SW 1271 (cell line): Measurements from ENCODE around the gene SFT2D1.

Experiments
- DNase-seq, 2 experiments: peaks; one replicate each; lab custom pipeline; 2025; lab: John Stamatoyannopoulos, UW

Gene SFT2D1

DNA sequence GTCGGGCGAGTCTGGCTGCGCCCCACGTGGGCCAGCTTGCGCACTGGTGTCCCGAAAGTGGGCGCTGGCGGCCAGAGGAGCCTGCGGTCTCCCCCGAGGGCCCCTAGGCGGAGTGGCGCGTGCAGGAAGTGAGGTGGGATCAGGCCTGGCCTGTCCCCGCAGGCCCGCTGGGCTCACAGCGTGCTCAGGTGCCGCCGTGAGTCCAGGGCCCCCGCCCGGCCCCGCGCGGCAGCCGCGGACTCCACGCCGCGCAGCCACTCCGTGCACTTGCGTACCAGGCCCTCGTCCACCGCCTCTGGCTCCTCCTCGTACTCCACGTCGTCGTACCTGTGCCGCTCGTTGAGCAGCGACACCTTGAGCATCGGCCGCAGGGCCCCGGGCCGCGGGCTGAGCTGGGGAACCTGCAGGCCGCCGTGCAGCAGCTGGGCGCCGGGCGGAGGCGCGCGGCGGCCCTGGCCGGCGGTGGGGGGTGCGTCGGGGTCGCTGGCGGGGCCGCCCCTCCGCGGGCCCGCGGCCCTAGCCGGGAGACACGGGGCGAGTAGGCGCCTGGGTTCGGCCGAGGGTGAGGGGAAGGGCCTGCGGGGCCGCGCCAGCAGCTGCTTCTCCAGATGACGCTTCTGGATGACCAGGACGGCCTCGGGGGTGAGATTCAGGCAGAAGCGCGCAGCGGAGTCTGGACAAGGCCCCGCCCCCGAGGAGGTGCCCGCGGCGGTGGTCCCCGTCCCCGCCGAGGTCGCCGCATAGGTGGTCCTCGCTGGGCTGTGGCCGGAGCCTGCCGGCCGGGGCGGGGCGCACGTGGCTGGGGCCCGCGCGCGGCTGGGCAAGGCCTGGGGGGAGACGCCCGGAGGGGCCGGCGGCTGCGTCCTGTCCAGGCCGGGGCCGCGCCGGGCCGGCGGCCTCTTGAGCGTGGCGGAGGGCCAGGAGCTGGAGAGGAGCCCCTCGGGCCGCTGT, 35.0 kb downstream of the SFT2D1 start:
- no peak for DNase-seq

DNA sequence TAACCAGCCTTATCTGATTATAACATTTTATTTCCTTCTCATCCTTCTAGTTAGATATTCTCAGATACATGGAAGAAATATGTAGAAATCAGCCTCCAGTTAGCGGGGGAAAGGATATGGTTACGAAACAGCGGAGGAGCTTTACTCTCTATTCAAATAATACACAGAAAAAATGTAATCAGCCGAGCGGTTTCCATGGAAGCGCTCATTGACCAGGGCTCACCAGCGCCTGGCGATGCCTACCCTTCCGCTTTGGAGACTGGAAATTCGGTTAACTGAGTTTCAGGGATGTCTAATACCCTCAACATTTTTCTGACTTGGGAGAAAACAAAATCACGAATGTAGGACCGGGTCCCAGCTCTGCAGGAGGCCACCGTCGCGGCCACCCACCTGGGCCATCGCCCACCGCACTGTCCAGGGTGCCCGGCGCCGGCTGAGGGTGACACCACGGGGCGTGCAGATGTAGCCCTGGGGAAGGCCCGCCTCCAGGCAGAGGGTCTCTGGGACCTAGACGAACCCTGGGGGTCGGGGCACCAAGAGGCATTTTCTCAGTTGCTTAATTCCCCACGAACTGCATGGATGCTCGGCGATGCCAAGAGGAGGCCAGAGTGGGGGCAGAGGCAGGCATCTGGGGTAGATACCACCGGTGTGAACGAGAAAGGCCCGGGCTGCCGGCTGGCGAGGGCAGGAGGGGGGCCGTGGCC, 35.8 kb downstream of the SFT2D1 start:
- DNase-seq: no peak

DNA sequence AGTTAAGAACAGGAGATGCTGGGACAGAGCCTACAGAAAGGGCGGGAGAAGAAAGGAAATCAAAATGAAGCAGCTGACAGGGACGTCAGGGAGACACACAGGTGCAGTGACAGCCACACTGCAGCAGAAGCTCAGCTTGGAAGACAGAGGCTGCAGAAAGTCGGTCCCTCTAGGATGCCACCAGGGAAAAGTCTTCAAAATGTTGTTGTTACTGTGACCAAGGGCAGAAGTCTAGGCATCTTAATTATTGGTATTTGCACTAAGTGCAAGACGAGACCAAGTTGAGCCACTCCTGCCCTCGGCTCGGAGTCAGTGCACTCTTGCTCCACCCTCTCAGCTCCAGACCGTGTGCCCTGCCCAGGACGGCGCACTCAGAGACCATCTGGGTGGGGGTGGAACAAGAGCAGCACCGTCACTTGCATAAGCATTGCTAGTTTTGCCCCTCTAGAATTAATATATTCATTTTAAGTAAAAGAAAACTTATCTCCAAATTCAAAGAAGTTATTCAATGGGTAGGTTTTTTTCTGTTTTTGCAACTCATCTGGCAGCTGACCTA, 36.7 kb downstream of the SFT2D1 start:
- no peak for DNase-seq

DNA sequence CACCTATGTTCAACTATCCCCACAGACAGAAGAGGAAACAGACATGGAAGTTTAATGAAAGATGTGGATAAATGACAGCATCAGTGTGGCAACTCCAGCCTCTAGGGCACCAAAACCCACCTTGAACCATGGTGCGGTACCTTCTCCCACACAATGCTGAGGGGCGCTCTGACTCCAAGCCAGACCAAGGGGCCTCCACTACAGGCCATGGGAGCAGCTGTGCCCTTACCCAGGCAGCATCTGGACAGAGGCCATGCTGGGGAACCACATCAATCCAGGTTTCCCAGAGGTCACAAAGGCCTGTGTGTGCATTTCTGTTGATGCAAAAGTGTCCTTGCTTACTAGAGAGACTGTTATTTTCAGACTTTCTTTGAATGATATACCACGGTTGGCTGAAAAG, 38.2 kb downstream of the SFT2D1 start:
- DNase-seq: no peak

DNA sequence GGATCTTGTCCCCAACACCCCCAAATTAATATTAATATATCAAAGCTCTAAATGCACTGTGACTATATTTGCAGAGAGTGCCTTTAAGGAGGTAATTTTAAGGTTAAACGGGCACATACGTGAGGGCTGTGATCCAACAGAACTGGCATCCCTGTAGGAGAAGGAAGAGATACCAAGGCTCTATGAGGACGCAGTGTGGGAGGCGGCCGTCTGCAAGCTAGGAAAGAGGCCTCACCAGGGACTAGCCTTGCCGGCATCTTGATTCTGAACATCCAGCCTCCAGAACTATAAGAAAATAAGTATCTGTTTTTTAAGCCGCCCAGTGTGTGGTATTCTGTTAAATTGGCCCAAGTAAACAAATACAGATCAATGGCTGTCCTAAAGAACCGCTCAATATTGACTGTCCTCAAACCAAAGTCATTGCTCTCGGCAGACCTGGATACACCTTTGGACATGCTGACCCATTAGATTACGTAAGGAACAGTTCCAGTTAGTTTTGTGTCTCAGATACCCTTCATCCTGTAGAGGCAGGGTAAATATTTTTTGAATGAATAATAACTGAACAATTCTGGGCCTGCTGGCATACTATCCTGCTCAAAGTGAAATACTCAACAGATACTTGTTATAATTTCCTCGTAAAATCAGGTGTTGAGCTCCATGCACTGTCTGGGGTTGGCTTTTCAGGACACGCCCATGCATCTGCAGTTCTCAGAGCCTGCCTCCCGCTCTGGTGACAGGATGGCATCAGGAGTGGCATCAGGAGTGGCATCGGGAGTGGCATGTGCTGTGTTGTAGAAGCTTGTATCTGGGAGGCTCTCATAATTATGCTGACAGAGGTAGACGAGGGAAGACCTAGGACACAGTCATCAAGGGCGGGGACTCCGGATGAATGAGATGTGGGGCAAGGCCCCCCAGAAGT, 40.5 kb downstream of the SFT2D1 start:
- no peak for DNase-seq

DNA sequence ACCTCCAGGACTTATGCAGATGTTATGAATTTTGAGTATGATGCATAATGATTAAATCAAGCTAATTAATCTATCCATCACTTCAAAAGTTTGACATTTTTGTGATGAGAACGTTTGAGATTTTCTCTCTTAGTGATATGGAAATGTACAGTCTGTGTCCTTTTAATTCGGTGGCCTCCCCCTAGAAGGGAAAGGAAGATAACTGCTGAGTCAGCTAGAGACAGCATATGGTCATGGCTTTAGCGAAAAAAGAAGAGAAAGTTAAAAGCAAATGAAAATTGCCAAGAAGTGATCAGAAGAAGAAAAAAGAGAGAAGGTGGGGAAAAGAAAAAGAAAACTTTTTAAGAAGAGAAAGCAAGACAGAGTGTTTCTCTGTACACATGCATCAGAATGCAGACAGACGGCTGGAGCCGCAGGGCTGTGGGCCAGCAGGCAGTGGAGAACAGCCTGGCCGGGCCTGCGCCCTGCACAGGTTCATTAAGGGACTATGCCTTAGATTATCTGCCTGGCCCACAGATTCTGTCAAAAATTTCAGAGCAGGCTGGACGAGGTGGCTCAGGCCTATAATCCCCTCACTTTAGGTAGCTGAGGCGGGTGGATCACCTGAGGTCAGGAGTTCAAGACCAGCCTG, 41.9 kb downstream of the SFT2D1 start:
- no peak for DNase-seq

DNA sequence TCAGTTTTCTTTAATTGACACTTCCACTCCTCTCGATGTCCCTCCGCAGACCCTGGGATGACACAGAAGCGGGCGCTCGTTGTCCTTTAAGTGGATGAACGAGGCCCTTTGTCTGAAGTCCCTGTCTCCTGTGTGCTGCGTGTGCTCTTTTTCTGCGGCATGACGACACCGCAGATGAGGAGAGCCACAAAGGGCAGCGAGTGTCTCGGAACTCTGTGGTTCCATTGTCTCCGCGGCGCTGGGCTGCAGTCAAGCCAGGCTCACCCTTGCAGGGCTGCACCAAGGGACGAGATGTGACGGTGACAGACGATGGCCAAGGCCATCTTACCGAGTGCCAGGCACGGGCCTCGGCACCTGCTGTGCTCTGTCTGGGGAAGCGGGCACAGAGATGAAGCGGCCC, 44.7 kb downstream of the SFT2D1 start:
- DNase-seq: no peak

DNA sequence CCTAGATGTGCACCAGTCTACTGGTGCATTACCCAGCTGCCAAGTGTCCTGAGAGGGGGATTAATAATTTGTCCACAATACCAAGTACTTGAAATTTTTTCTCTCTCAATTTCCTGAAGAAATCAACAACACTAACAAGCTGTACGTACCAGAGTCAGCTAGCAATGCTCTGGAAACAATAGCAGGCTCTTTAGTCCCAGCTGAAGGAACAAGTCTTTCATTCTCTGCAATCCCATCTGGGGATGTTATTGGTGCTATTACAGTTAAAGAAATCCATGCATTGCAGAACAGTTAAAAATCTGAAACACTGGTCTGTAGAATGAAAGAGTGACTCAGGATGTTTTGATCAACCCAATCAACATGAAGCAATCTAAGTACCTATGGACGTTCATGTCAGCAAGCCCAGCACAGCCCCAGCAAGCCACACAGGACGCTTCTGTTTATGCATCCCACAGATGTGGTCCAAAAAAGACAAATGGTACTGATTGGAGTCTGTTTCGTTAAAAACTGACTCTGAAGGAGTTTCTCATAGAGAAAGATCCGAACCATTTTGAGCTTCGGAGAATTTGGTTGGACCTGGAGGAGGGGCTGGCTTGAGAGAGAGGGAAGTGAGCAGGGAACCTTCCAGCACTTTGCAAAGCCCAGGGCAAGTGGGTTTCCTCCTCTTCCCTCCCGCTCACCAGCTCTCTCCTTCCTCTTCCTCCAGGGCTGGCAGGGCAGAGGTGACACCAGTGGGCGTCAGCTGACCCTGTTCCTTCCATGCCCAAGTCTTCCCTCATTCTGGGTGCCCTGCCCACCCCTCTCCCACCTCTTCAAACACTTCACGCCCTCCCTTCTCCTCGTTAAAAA, 46.1 kb downstream of the SFT2D1 start:
- DNase-seq: no peak

DNA sequence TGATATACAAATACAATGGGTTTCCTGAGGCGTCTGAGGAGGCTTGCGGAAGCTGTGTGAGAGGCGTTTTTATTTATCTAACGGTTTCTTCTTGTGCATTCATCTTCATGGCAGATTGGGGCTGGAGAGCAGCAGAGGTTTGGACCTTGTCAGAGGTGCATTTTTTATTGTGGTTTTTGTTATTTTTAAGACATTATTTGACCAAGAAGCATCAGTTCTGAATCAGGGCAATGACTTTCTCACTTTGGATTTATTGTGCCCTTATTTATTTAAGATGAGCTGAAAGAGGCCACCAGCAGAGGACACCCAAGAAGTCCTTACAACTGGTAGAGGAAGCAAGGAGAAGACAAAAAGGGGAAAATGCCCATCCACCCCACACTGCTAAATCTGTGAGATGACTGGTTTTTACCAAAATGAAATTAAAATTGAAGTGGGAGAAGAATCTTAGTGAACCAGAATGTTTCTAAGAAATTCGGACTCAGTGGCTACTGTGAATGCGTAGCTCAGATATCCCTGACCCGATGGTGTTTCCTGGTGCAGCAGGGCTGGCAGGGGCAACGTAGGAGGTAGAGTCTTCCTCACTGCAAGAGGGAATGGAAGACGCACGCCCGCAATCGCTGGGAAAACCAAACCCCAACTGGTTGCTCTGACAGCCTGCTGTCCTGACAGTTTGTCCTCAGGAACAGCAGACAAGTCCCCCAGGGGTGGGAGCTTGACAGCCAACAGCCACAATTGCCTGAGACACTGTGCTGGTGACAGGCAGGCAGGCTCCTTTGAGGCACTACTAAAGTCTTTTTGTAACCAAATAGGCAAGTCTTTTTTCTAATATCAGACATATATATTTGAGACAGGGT, 48.4 kb downstream of the SFT2D1 start:
- no peak for DNase-seq

DNA sequence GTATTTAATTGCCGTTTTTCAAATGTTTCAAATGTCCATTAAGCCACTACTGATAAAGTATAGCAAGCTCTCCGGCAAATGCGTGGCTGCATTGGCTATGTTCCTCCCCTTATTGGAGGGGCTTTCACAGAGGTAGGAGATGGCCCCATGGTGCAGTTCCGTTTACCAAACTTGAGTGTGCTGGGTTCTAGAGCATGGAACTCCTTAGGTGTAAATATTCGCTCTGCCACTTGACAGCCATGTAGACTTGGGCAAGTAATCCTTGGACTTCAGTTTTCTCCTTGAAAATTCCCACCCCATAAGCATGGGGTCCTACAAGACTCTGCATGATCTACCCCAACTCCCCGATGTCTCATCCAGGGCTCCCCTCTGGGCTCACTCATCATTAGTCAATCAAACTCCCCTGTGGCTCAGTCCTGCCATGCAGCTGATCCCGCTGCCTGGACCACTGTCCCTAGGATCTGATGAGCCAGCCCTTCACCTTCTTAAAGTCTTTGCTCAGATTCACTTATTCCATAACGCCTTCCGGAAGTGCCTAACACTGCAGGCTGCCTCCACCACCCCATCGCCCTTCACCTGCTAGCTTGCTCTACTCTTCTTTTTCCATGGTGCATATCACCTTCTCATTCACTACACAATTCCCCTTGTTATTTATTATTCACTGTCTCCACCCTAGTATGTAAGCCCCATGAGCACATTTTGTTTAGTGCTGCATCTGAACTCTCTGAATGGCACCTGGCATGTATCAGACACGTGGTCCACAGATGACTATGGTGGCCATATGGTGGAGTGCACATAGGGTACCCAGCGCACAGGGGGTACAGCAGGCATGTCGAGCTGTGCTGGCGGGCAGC, 52.9 kb downstream of the SFT2D1 start:
- no peak for DNase-seq

DNA sequence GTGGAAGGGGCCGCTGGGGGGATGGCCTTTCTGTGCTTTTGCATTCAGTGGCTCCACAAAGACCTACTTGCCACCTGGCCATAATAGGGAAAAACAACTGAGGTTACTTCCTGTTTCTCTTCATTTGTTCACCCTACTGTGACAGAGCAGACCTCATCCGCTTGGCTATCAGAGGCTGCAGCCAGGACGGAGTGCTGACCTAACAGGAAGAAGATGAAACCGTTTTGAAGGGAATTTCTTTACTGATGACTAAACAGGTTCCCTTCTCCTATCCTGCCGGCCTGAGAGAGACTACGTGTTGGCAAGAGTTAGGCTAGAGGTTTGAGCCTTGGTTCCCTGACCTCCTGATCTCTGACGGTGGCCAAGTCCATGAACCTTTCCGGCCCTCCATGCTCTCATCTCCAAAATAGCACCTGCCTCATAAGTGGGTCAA, 55.5 kb downstream of the SFT2D1 start:
- DNase-seq: no peak

DNA sequence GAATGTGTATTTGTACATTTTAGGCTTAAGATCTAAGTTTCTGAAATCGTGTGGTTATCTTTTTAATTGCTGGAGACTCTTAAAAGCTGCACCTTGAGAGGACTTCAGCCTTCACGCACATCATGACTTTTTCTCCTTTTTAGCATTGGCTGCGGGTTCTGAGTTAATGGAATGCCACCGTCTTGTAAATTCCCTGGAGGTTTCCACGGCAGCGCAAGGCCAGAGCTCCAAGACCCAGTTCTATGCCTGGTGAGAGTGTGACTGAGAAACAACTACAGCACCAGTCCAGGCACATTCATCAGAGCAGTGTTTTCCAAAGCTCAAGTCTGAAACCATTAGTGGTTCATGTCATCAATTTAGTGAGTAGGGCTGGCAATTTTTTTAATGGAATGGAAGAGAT, 57.1 kb downstream of the SFT2D1 start:
- no peak for DNase-seq

DNA sequence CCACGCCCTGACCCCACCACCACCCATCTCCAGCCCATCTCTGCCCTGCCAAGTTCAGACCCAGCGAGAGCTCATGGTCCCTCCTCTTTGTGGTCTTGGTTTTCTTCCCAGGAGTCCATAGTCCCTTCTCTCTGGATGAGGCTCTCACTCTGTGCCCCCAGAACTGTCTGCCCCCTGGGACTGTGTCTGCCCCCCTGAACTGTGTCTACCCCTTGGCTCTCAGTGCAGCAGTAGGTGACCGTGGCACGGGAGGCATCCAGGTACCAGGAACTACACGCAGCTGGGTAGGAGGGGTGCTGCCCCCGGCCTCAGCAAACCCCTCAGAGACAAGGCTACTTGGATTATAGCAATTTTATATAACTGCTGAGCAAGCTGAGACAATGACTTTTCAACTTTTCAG, 57.7 kb downstream of the SFT2D1 start:
- no peak for DNase-seq

DNA sequence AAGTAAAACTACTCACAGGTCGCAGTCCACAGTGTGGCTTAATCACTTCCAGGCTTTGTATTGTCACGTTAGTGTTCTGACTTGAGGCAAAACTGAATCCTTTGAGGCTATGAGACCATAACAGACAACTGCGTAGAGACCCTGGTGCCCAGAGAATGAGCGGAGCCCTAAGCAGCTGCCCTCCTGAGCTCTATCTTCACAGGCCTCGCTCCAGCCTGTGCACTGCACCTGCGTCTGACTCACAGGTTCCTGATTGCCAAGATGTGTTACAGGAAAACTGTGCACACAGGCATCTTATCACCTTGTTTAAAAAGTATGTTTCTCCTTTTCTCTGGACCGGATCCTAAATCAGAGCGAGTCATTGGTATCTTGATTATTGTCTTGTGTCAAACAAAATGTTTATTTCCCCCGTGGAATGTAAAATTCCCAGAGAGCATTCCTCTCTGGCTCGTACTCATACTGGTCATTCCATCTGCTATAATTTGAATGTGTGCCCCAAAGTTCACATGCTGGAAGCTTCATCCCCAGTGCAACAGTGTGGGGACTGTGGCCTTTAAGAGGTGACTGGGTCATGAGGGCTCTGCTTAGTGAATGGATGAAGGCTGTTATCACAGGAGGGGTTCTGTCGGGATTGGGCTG, 59.8 kb downstream of the SFT2D1 start:
- no peak for DNase-seq

DNA sequence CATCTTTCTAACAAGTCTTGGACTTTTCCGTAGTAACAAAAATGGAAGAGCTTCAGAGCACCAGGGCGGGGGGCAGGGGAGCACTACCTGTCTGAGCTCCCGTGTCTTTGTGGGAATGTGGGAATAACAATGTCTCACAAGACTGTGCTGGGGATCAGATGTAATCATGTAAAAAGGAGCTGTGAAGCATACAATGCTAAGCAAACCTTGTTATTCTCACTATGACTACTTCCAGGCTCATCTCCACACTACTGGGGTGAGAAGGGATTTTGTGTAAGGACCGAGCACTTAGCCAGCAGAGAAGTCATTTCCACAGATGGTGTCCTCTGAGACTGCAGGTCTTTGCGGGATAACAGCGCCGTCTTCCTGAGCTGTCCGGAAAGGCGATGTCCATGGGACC, 61.2 kb downstream of the SFT2D1 start:
- DNase-seq: no peak

DNA sequence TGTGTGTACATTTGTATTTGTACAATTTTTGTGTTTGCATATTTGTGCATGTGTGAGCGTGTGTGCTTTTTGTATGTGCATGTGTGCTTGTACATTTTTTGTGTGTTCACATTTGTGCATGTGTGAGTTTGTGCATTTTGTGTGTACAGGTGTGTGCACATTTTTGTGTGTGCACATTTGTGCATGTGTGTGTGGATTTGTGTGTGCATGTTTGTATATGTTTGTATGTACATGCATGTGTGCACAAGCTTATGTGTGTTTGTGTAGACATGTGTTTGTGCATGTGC, 63.0 kb downstream of the SFT2D1 start:
- no peak for DNase-seq

DNA sequence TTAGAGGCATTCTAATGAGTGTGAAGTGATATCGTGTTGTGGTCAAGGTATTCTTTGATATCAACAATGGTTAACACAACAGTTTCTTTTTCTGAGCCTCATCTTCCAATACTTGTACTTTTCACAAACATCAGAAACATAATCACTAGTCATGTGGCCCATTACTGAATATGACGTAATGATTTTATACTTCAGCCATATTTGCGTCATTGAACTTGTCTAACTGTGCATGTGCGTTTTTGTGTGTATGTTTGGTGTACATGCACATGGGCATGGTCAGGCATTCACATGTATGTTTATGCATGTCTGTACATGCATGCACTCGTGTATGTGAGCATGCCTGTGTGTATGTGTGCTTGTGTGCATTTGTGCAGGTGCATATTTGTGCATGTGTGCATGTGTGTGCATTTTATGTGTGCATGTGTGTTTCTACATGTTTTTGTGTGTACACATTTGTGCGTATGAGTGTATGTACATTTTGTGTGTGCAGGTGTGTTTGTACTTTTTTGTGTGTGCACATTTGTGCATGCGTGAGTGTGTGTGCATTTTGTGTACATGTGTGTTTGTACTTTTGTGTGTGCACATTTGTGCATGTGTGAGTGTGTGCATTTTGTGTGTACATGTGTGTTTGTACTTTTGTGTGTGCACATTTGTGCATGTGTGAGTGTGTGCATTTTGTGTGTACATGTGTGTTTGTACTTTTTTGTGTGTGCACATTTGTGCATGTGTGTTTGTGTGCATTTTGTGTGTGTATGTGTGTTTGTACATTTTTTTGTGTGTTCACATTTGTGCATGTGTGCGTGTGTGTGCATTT, 63.6 kb downstream of the SFT2D1 start:
- no peak for DNase-seq
